HFFc6 (cell line): ENCODE data around the gene MCMBP. TPM values are rescaled to one million over a fixed set of nuclear protein-coding genes. Genes with fewer than 3 reads are reported as not detected.

ENCODE experiments used
- DNase-seq: peaks from one replicate; pipeline ENCODE4 v3.0.0-alpha.2; 2018
- H3K27ac Mint-ChIP-seq: 2 replicates; pipeline ENCODE4 v1.8.0; 2020; ENCODE audit warnings: mild to moderate bottlenecking, mixed read lengths
- H3K27me3 Mint-ChIP-seq: 2 replicates; pipeline ENCODE4 v1.8.0; 2021; ENCODE audit warnings: mild to moderate bottlenecking, moderate library complexity, mixed read lengths; ENCODE audit not compliant: insufficient read depth
- H3K36me3 Mint-ChIP-seq: 2 replicates; pipeline ENCODE4 v1.8.0; 2021; ENCODE audit warnings: low read depth, mixed read lengths
- H3K4me1 Mint-ChIP-seq: 2 replicates; pipeline ENCODE4 v1.8.0; 2020; ENCODE audit warnings: low read depth, mixed read lengths
- H3K4me3 Mint-ChIP-seq: 2 replicates; pipeline ENCODE4 v1.8.0; 2020; ENCODE audit warnings: mild to moderate bottlenecking, moderate library complexity, mixed read lengths
- H3K9me3 Mint-ChIP-seq: 2 replicates; pipeline ENCODE4 v1.8.0; 2020; ENCODE audit warnings: mild to moderate bottlenecking, mixed read lengths
- total RNA-seq, 6 experiments: library from RNA; stranded (reverse); fragmentation: NEBNext Ultra II Directional; extraction: Animal tissue kit (Norgen Biotek cat#: 25700); gene quantifications; 2 replicates in 1 of 6; 3 replicates in 5 of 6; pipeline ENCODE4 v1.2.3, GENCODE V29; 2021
- TF ChIP-seq, protein P1 (sequence below): fragments of 200-600 bp; sonication (generic); IDR thresholded peaks from 2 replicates; pipeline ENCODE4 v1.5.0; 2021; ENCODE audit warnings: antibody characterized with exemption, mild to moderate bottlenecking

MCMBP gene
- total RNA-seq, 6 experiments from 2014 or later, result 40.4 to 59.0 (median 53.5) TPM

DNA sequence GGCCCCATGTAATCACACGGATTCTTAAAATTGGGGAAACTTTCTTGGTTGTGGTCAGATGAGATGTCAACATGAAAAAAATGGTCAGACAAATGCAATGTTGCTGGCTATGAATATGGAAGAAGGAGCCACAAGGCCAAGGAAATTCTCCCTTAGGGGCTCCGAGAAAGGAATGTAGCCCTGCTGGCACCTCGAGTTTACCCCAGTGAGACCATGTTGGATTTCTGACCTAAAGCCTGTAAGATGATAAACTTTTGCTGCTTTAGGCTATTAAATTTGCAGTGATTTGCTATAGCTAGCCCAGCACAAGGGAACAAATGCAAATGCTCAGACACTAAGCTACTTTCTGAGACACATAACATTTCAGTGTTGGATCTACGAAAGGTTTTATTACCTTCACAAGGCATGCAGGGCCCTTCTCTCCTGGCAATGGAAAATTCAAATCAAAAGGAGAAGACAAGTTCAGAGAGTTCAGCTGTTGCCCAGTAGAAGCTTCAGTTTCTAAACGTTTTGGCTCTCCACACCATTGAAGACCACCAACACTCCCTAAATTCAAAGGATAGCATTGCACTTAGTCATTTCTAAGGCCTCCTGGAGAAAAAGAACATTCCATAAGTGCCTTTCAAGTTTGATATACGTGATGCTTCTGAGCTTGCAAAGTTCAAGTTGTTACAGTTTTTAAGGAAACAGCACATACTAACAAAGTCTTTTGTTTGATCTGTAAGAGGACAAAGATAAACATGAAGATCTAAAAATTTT, 23.4 kb downstream of the MCMBP start:
- peak; percentile 70 for DNase-seq
- H3K4me3 Mint-ChIP-seq, result peak overlapping the region; percentile 59
- H3K27ac Mint-ChIP-seq, result peak overlapping the region; percentile 92
- no peaks in the 10 kb centered on the region for H3K9me3 Mint-ChIP-seq
- TF ChIP-seq, protein P1, sequence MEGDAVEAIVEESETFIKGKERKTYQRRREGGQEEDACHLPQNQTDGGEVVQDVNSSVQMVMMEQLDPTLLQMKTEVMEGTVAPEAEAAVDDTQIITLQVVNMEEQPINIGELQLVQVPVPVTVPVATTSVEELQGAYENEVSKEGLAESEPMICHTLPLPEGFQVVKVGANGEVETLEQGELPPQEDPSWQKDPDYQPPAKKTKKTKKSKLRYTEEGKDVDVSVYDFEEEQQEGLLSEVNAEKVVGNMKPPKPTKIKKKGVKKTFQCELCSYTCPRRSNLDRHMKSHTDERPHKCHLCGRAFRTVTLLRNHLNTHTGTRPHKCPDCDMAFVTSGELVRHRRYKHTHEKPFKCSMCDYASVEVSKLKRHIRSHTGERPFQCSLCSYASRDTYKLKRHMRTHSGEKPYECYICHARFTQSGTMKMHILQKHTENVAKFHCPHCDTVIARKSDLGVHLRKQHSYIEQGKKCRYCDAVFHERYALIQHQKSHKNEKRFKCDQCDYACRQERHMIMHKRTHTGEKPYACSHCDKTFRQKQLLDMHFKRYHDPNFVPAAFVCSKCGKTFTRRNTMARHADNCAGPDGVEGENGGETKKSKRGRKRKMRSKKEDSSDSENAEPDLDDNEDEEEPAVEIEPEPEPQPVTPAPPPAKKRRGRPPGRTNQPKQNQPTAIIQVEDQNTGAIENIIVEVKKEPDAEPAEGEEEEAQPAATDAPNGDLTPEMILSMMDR, result no peak
- no peaks in the 10 kb centered on the region for H3K27me3 Mint-ChIP-seq
- H3K4me1 Mint-ChIP-seq, result peaks cover 39% of the 10 kb centered on the region
- H3K36me3 Mint-ChIP-seq, result peaks cover 44% of the 10 kb centered on the region

- H3K4me3 Mint-ChIP-seq, result no peak overlapping the region
- H3K27me3 Mint-ChIP-seq, result no peaks in the 10 kb centered on the region
- TF ChIP-seq, protein P1, result no peak
- peaks cover 39% of the 10 kb centered on the region for H3K4me1 Mint-ChIP-seq
- DNase-seq, result no peak
- H3K27ac Mint-ChIP-seq, result no peak overlapping the region
- peaks cover 51% of the 10 kb centered on the region for H3K36me3 Mint-ChIP-seq
- no peaks in the 10 kb centered on the region for H3K9me3 Mint-ChIP-seq
These were observed 27.0 kb downstream of the MCMBP start for GRCh38 chr10:119845656-119846055.

GRCh38 chr10:119834188-119834587, 38.5 kb downstream of the MCMBP start:
- TF ChIP-seq, protein P1, result no peak
- H3K4me1 Mint-ChIP-seq, result peaks cover 16% of the 10 kb centered on the region
- peaks cover 60% of the 10 kb centered on the region for H3K36me3 Mint-ChIP-seq
- H3K27ac Mint-ChIP-seq, result peak overlapping the region; percentile 30
- H3K4me3 Mint-ChIP-seq, result no peak overlapping the region
- no peaks in the 10 kb centered on the region for H3K9me3 Mint-ChIP-seq
- H3K27me3 Mint-ChIP-seq, result no peaks in the 10 kb centered on the region
- DNase-seq, result no peak

- peaks cover 16% of the 10 kb centered on the region for H3K4me1 Mint-ChIP-seq
- H3K27ac Mint-ChIP-seq, result no peak overlapping the region
- no peaks in the 10 kb centered on the region for H3K9me3 Mint-ChIP-seq
- peaks cover 55% of the 10 kb centered on the region for H3K36me3 Mint-ChIP-seq
- no peaks in the 10 kb centered on the region for H3K27me3 Mint-ChIP-seq
- DNase-seq, result no peak
- TF ChIP-seq, protein P1, result no peak
- H3K4me3 Mint-ChIP-seq, result no peak overlapping the region
These were observed 39.7 kb downstream of the MCMBP start for GRCh38 chr10:119832951-119833350.

DNA sequence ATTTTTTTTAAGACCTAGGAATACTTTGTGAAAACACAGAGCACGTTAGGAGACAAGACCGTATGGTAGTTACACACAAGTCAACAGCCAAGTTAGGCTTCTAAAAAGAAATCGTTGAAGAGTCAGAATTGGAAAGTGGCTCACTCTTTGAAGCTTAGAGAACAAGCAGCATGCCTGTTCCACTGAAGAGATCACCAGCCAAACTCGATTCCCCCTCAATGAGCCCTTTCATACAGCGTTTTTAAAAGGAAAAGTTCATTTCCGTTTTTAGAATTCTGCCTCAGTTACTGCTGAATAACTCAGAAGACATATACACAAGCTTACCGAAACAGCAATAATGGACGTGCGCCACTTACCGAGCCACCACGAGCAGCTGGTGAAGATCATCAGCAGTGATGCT, 41.0 kb downstream of the MCMBP start:
- no peak for DNase-seq
- no peak overlapping the region for H3K4me3 Mint-ChIP-seq
- peaks cover 25% of the 10 kb centered on the region for H3K4me1 Mint-ChIP-seq
- H3K36me3 Mint-ChIP-seq, result peaks cover 59% of the 10 kb centered on the region
- H3K27me3 Mint-ChIP-seq, result no peaks in the 10 kb centered on the region; the same call in 1 of the 2 replicates
- no peak overlapping the region for H3K27ac Mint-ChIP-seq
- no peaks in the 10 kb centered on the region for H3K9me3 Mint-ChIP-seq
- TF ChIP-seq, protein P1, result no peak
